Stimulated activated naive CD4-positive, alpha-beta T cell (primary cell): ENCODE data around the gene OLA1.

Source experiments
- DNase-seq, 6 experiments: peaks; one replicate each; lab custom pipeline; 2025; lab: John Stamatoyannopoulos, UW

Gene OLA1

DNA sequence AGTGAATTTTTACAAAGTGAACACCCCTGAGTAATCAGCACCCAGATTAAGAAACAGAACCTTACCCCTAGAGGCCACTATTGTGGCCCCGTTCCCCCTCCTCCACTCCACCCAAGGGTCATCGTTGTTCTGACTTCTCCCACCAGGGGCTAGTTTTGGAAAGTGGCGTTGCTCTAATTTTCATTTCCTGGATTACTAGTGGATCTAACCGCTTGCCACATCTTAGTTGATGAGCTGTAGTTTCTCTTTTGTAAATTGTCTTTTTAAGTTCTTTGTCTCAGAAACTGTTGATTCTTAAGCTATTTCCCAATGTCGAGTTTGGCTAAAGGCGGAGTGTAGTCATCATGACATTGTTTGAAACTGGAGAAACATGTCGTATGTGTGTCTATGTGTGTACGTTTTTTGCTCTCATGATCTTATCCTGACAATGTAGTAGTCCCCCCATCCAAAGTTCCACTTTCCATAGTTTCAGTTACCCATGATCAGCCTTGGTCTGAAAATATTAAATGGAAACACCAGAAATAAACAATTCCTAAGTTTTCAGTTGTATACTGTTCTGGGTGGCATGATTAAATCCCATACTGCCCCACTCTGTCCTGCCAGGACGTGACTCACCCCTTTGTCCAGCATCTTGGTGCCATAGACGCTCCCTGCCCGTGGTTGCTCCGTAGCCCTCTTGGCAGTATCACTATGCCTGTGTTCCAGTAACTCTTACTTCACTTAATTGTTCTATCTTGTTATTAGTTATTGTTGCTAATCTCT, 212.2 kb downstream of the OLA1 start:
- no peak for DNase-seq

DNA sequence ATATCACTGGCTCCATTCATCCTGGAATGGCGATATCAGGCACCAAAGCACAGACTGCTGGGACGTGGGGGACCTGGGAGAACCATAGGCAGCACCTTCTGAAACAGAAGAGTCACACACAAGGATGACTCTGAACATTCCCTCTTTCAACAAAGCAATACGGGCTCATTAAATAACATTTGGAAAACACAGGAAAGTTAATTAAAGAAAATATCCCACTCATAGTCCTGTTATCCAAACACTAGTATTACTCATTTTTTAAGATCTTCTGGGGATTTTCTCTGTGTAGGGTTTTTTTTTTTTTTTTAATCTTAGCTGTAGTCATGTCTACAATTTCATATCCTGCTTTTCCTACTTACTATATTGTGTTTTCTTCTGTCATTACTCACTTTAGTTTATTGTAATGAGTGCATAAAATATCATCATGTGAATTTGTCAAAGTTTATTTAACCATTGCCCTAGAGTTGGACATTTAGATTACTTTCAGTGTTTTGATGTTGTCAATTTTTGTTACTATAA, 213.2 kb downstream of the OLA1 start:
- no peak for DNase-seq

DNA sequence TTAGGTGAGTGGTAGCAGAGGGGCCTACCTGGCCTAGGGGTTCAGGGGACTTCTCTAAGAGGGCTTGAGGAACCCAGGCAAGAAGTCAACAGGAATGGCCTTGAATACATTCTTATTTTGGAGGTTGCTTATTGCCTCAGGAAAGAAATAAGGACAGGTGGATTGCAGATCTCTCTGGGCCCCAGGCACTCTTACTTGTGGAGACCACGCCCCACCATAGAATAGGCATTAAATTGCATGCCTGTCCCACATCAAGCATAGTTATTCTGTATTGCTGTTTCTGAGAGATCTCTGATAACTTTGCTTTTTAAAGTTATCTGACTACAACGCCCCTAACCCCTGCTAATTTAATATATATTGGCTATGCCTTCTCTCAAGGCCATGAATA, 215.2 kb downstream of the OLA1 start:
- no peak for DNase-seq

DNA sequence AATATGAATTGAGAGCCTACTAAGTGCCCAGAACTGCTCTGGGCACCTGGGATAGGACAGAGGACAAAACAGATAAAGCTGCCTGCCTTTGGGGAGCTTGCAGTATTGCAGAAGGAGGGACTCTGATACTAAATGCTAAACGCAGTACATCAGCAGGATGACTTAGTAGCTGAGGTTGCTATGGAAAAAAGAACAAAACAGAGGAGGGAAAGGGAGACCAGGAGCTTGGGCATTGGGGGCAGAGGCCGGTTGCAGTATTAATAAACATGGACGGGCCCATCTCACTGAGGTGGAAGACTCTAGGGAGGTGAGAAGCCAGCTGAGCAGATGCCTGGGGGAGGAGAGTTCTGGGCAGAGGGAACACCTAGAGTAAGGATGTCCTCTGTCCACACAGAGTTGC, 217.1 kb downstream of the OLA1 start:
- DNase-seq = no peak

- no peak for DNase-seq
Measured at GRCh38 chr2:174028935-174029334, 219.4 kb downstream of the OLA1 start.

- DNase-seq = no peak
Measured at GRCh38 chr2:174027956-174028355, 220.4 kb downstream of the OLA1 start.

- DNase-seq = no peak
Measured at GRCh38 chr2:174026122-174026845, 222.0 kb downstream of the OLA1 start.

GRCh38 chr2:174025271-174026121, 222.8 kb downstream of the OLA1 start:
- DNase-seq = no peak

- DNase-seq = no peak
Measured at GRCh38 chr2:174024524-174025270, 223.6 kb downstream of the OLA1 start.

DNA sequence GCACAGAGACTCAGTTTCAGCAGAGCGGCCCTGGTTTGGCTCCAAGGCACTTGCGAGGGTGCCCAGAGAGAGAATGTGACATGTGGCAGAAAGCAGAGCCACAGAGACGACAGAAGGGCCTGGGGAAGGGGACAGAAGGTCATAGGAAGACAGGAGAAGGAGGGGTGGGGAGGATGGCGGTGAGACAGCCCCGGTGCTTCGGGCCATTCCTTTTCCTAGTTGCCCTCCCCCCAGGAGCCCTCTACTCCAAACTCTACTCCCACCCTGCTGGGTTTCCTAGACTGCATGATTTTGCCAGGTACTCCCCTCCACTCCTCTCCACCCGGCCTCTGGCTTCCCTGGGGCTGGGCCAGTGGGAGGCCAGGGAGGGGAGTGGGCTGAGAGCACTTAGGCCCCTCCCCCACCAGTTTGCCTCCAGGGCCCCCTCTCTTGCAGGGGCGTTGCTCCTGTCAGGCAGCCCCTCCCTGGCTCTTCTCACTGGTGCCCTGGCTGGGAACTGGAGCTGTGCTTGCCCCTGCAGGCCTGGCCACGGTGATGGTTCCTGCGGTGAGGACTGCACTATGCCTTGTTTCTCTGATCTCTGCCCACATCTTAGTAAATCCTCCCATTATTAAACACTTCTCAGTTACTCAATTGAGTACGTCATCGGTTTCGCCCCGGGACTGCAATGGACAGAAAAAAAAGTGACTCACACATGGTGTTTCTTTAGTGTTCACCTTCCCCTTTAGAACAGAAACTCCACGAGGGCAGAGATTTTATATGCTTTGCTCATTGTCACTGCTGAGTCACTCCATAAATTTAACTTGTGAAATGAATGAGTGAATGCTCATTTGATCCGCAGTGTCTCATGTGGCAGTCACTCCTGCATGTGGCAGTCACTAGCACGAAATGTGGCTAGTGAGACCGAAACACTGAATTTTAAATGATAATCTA, 224.5 kb downstream of the OLA1 start:
- no peak for DNase-seq
